ENCODE data around the gene SLC41A2.
A peak's percentile ranks its signal among the peaks of the same experiment; 100 is the strongest.
"Not testable (repeated sequence)": the region's sequence is repeated elsewhere in the genome, so short reads cannot be mapped to it uniquely, and the experiment has no call there.

SLC41A2 gene

GRCh38 chr12:104963757-104964156 is 5.7 kb upstream of the SLC41A2 start:
- DNase-seq = no peak

DNA sequence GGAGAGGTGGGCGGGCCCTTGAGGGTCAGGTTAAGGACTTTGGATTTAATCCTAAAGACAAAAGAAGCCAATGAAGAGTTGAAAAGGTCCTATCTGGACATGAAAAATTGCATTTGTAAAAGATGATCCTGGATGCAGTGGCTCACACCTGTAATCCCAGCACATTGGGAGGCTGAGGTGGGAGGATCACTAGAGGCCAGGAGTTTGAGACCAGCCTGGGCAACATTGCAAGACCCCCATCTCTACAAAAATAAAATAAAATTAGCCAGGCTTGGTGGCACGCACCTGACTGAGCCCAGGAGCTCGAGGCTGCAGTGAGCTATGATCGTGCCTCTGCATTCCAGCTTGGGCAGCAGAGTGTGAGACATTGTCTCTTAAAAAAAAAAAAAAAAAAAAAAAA is 2.4 kb upstream of the SLC41A2 start:
- DNase-seq = no peak

- DNase-seq = no peak
These were observed 1.3 kb upstream of the SLC41A2 start for GRCh38 chr12:104959335-104959841.

- peak in 1 of 2 experiments; percentile 5 for DNase-seq
These were observed 780 bp upstream of the SLC41A2 start for GRCh38 chr12:104958805-104959334.

DNA sequence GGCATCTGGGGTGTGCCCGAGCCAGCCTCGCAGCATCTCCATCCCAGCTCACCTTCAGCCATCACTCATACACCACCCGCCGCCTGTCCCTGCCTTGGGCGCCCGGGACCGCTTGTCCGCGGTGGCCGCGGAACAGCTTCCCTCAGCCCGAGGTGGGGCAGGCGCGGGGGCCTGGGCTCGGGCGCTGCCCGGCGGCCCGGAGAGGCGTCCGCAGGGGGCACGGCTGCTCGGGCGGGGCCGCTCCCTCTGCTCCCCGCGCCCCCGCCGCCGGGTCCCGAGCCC is 430 bp downstream of the SLC41A2 start:
- peak; percentile 34 to 47 for DNase-seq

GRCh38 chr12:104956870-104957718 is 996 bp downstream of the SLC41A2 start:
- peak in 1 of 2 experiments; percentile 15 for DNase-seq

- DNase-seq = no peak
These were observed 2.4 kb downstream of the SLC41A2 start for GRCh38 chr12:104955703-104956102.

DNA sequence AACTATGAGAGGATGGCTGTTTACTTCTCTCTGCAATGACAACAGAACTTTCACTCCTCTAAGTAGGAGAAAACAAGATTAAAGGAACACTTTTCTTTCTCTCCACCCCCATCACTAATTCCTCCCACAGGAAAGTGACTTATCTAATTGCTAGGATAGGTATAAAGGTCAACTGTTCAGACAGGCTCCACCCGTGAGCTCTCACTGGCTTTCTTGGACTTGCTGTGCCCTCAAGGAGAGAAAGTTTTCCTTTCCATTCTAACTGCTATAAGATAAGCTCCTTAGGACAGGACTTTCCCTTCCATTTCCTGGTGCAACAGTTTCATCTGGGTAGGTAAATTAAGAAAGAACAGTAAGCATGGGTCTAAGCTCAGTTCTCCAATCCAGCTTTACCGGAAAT is 4.8 kb downstream of the SLC41A2 start:
- DNase-seq = no peak

DNA sequence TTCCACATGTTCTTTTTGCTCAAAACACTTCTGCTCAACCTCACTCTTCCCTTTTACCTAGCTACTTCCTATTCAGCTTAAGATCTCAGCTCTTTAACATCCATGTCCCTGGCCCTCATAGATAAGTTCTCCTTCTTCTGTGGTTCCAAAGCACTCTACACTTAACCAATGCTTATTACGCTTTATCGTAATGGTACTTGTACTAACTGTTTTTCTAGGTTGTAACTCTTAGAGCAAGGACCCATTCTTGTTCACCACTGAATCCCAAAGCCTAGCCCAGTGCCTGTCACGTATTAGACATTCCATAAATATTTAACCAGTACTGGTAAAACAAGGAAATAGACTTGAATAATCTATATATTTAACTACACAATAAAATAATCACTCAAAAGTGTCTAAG is 5.3 kb downstream of the SLC41A2 start:
- no peak for DNase-seq

DNA sequence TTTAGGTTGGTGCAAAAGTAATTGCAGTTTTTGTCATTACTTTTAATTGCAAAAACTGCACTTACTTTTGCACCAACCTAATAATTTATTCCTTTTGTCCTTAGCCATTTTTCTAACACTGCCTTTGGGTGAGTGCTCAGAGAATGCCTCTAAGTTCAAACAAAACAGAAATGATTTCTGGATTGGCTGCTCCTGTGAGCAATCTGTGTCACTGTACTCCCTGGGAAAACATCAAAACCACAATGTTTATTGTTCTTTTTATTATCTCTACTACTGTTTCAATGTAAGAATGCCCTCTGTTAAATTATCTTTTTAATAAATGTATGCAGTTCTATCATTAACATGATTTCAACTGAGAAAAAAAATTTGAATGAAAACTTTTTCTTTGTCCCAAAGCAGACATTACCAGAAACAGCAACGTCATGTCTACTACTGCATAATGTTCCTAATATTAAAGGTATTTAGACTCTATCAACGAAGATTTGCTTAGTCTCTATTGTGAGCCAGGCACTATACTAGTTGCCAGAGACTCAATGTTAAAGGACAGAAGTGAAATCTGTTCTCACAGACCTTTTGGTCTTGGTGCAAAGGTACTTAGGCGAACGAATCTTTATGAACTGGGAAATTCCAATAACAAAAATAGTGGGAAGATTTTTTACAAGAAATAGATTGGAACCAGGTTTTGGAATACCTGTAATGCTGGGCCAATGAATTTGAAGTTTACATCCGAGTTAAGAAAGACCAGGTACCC is 6.2 kb downstream of the SLC41A2 start:
- DNase-seq = no peak

GRCh38 chr12:104948716-104949115 is 9.4 kb downstream of the SLC41A2 start:
- DNase-seq = not testable (repeated sequence)

DNA sequence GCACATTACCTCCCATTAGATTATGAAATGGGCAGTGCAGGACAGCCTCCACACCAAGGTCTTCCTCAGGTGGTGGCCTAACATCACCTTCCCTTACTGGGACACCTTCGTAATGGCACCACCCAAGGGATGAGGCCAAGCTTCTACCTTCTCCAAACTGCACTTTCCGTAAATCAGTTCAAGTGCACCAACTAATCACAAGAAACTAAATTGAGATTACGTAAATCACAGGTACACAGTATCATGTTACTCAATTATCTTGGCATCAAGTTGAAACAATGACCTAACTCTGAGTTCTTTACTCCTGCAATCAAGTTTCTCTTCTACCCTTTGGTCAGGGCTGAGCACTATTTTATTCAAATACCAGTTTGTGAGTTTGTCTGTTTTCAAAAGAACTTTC is 13.8 kb downstream of the SLC41A2 start:
- no peak for DNase-seq

GRCh38 chr12:104943401-104943800 is 14.7 kb downstream of the SLC41A2 start:
- DNase-seq = not testable (repeated sequence)

GRCh38 chr12:104942075-104942474 is 16.0 kb downstream of the SLC41A2 start:
- no peak for DNase-seq

GRCh38 chr12:104941454-104941853 is 16.6 kb downstream of the SLC41A2 start:
- DNase-seq = no peak

GRCh38 chr12:104939089-104939488 is 19.0 kb downstream of the SLC41A2 start:
- DNase-seq = no peak

DNA sequence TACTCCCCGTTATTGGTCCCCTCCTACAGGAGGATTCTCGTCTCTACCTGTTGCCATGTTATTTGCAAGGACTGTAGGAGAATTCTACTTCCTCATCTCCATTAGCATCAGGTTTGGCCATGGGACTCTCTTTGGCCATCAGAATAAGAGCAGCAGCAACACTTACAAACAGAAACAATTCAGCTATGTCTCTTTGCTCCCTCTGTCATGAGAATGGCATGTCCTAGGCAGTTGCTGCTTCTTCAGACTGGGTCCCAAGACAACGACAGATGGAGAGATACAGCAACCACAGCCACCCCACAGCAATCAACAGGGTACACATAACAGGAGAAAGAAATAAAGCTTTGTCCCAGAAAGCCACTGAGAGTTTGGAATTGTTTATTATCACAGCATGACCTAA is 19.7 kb downstream of the SLC41A2 start:
- DNase-seq = no peak

DNA sequence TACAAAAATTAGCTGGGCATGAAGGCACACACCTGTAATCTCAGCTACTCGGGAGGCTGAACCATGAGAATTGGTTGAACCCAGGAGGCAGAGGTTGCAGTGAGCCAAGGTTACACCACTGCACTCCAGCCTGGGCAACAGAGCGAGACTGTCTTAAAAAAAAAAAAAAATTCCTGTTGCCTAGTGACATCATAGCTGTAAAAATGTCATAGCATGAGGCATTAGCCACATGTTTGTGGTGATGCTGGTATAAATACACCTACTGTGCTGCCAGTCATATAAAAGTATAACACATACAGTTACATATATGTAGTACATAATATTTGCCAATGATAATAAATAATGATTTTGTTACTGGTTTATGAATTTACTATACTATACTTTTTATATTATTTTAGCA is 22.2 kb downstream of the SLC41A2 start:
- DNase-seq = no peak

DNA sequence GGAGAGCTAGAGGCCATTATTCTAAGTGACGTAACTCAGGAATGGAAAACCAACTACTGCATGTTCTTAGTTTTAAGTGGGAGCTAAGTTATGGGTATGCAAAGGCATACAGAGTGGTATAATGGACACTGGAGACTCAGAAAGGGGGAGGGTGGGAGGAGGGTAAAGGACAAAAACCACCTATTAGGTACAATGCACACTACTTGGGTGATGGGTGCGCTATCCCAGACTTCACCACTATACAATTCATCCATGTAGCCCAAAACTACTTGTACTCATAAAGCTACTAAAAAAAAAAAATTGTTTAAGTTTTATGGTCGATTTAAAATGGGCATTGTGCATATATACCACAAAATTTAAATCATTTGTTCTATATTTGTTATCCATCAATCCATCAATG is 24.3 kb downstream of the SLC41A2 start:
- no peak for DNase-seq

- DNase-seq = no peak
These were observed 25.0 kb downstream of the SLC41A2 start for GRCh38 chr12:104933128-104933527.

GRCh38 chr12:104930388-104931326 is 27.4 kb downstream of the SLC41A2 start:
- DNase-seq = peak; percentile 37 to 54

- no peak for DNase-seq
These were observed 28.1 kb downstream of the SLC41A2 start for GRCh38 chr12:104929977-104930376.

- no peak for DNase-seq
These were observed 28.7 kb downstream of the SLC41A2 start for GRCh38 chr12:104929368-104929767.
